Ovary (tissue), 3 donors: ENCODE results near the gene SHB.

ENCODE experiments used
- CTCF ChIP-seq, 3 donors: fragments of 450-650 bp in 2 of 3; fragments of 200-600 bp in 1 of 3; IDR thresholded peaks; one replicate each; pipeline versions ENCODE4 v1.5.1 to v1.8.0; 2016 to 2022; ENCODE audit warnings: antibody characterized with exemption in 3 of 3, mild to moderate bottlenecking in 1 of 3
- EP300 ChIP-seq: sonication (generic); formaldehyde crosslinking; IDR thresholded peaks from one replicate; pipeline ENCODE4 v1.6.1; 2017; ENCODE audit warnings: antibody characterized with exemption
- POLR2A ChIP-seq: fragments of 450-650 bp; IDR thresholded peaks from one replicate; pipeline ENCODE4 v1.6.1; 2017; ENCODE audit warnings: antibody characterized with exemption, mild to moderate bottlenecking, moderate library complexity
- donor health status: DM: no; HTN: no; CAD: no.

GRCh38 chr9:37914154-37914551 lies 154.9 kb downstream of the SHB start:
- TF ChIP-seq CTCF (IDR thresholded peaks at IDR 0.05) (no peak), POLR2A (no peak), EP300 (no peak)
